ENCODE data around the gene REX1BD.

Gene REX1BD

DNA sequence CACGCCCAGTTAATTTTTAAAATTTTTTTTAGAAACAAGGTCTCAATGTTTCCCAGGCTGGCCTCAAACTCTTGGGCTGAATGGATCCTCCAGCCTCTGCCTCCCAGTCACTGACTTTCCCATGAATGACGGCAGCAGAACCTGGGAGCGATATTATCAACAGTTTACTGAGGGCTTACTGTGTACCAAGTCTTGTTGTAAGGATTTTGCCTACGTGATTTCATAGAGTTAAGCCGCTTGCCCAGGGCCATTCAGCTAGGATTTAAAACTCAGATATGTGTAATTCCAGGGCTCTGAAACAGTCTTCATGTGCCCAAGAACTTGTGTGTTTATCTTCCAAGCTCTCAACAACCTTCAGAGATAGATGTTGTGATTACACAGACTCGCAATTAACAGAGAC is 37.0 kb upstream of the REX1BD start:
- Histone ChIP-seq H3K9ac (ENCODE audit: insufficient read length) (no peak overlapping the region), H3K36me3 (ENCODE audit: insufficient read depth, low read length) (no peaks in the 10 kb centered on the region), H3K9me3 (ENCODE audit: low read depth, low read length) (no peaks in the 10 kb centered on the region), H3K27ac (peak overlapping the region; percentile 46; the same call in 1 of the 2 replicates), H3K4me3 (no peak overlapping the region)
- no peak for DNase-seq (ENCODE audit: low read depth, low spot score)
- no peak for TF ChIP-seq FOXP2 (optimal IDR thresholded peaks at IDR 0.05; ENCODE audit: control extremely low read depth, extremely low read length, insufficient read depth)
- TF ChIP-seq EZH2 (IDR thresholded peaks at IDR 0.05), result no peak
- no peak for TF ChIP-seq POLR2AphosphoS5 (IDR thresholded peaks at IDR 0.05; ENCODE audit: borderline replicate concordance, low read depth, low read length)

DNA sequence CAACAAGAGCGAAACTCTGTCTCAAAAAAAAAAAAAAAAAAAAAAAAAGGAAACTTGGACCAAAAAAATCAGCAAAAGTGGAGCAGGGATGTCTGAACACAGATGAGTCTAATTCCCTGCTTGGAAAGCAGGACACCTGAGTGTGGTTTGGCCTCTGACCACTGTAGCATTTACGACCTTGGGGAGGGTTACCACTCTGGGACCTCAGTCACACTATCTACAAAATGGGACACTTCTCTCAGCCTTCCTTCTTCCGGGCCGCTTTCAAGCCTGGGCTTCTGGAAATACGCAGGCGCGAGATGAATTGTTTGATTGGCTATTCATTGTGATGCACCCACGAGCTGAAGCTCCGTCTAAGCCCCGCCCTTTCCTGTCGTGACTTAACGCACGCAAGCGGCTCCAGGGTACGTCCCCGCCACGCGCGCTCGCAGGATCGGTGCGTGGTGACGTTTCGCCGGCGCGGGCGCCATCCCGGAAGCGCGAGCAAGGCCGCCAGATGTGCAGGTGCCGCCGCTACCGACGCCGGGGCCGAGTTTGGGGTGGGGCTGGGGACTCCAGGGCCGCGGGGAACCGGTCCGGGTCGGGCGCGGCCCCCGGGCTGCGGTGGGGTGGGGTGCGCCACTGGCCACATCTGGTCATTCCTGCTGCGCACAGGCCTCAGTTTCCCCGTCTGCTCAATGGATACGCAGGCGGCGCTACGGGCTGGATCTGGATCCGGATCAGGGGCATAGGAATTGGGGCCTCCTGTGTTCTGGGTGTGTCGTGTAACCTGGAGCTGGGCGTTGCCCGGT is 31.0 kb upstream of the REX1BD start, which contains the start of gene KXD1:
TSS of gene KXD1 (plus strand) at position 460 of the 791 bp plus-strand sequence. CDS start 4,187 bp downstream, outside the sequence.
- DNase-seq (ENCODE audit: low read depth, low spot score), result peak; percentile 97
- Histone ChIP-seq H3K27ac (peak within 1 kb of the TSS; percentile 72), H3K9me3 (ENCODE audit: low read depth, low read length) (no peaks in the 10 kb centered on the region), H3K4me3 (peak within 1 kb of the TSS; percentile 95), H3K9ac (ENCODE audit: insufficient read length) (peak within 1 kb of the TSS; percentile 98), H3K36me3 (ENCODE audit: insufficient read depth, low read length) (peaks cover 8% of the 10 kb centered on the region; the same call in 1 of the 2 replicates)
- TF ChIP-seq POLR2AphosphoS5 (IDR thresholded peaks at IDR 0.05; ENCODE audit: borderline replicate concordance, low read depth, low read length) (peak; percentile 88), FOXP2 (optimal IDR thresholded peaks at IDR 0.05; ENCODE audit: control extremely low read depth, extremely low read length, insufficient read depth) (no peak)

DNA sequence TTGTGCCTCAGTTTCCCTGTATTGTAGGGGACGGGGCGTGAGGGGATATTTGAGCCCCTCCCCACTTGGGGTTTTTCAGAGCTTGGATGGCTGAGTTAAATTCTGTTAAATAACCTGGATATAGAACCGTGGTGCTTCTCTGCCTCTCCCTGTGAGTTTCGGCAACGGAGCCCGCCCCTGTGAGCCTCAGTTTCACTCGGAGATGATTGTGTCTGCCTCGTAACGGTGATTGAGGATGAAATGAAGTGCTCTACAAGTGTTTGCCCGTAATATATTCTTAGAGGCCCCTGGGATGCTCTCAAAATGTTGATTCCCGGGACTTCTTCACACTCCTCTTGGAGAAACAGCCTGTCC is 30.4 kb upstream of the REX1BD start:
- peaks cover 14% of the 10 kb centered on the region; the same call in 1 of the 2 replicates for H3K36me3 ChIP-seq (ENCODE audit: insufficient read depth, low read length)
- peak overlapping the region; percentile 72 for H3K27ac ChIP-seq
- peak overlapping the region; percentile 98 for H3K9ac ChIP-seq (ENCODE audit: insufficient read length)
- TF ChIP-seq EZH2 (IDR thresholded peaks at IDR 0.05) (no peak), POLR2AphosphoS5 (IDR thresholded peaks at IDR 0.05; ENCODE audit: borderline replicate concordance, low read depth, low read length) (no peak), FOXP2 (optimal IDR thresholded peaks at IDR 0.05; ENCODE audit: control extremely low read depth, extremely low read length, insufficient read depth) (no peak)
- no peaks in the 10 kb centered on the region for H3K9me3 ChIP-seq (ENCODE audit: low read depth, low read length)
- peak overlapping the region; percentile 95 for H3K4me3 ChIP-seq
- no peak for DNase-seq (ENCODE audit: low read depth, low spot score)

DNA sequence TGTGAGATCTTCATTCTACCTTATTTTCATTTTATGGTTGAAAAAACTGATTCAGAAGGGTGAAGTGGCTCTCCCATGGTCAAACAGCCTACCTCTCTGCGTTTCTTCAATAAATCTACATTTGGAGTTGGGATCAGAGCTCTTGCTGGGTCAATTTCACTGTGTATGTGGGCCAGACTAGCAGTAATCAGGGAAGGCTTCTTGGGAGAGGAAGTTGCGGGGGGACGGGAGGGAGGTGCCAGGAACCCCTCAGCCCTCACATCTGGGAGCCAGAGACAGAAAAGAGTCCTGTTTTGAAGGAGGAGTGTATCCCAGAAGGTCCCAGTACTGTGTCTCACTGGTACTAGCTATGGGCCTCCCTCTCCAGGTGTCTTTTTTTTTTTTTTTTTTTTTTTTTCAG is 30.0 kb upstream of the REX1BD start:
- DNase-seq (ENCODE audit: low read depth, low spot score), result no peak
- no peak for TF ChIP-seq FOXP2 (optimal IDR thresholded peaks at IDR 0.05; ENCODE audit: control extremely low read depth, extremely low read length, insufficient read depth)
- no peak for TF ChIP-seq POLR2AphosphoS5 (IDR thresholded peaks at IDR 0.05; ENCODE audit: borderline replicate concordance, low read depth, low read length)
- no peak for TF ChIP-seq EZH2 (IDR thresholded peaks at IDR 0.05)
- Histone ChIP-seq H3K27ac (peak overlapping the region; percentile 72), H3K4me3 (peak overlapping the region; percentile 95), H3K36me3 (ENCODE audit: insufficient read depth, low read length) (peaks cover 16% of the 10 kb centered on the region; the same call in 1 of the 2 replicates), H3K9me3 (ENCODE audit: low read depth, low read length) (no peaks in the 10 kb centered on the region), H3K9ac (ENCODE audit: insufficient read length) (peak overlapping the region; percentile 98)

DNA sequence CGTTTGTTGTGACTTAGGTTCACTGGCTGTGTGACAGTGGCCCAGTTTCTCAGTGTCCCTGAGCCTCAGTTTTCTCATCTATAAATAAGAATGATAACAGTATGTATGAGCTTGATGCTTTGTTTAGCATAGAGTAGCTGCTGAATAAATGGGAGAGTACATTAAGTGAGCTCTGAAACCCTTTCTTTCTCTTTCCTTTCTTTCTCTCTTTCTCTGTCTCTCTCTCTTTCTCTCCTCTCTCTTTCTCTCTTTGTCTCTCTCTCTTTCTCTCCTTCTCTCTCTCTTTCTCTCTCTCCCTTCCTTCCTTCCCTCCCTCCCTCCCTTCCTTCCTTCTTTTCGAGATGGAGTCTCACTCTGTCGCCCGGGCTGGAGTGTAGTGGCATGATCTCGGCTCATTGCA is 28.9 kb upstream of the REX1BD start:
- H3K36me3 ChIP-seq (ENCODE audit: insufficient read depth, low read length), result peaks cover 25% of the 10 kb centered on the region; the same call in 1 of the 2 replicates
- H3K9me3 ChIP-seq (ENCODE audit: low read depth, low read length), result no peaks in the 10 kb centered on the region
- H3K4me3 ChIP-seq, result no peak overlapping the region
- peak overlapping the region; percentile 33 for H3K9ac ChIP-seq (ENCODE audit: insufficient read length)
- TF ChIP-seq EZH2 (IDR thresholded peaks at IDR 0.05) (no peak), FOXP2 (optimal IDR thresholded peaks at IDR 0.05; ENCODE audit: control extremely low read depth, extremely low read length, insufficient read depth) (no peak), POLR2AphosphoS5 (IDR thresholded peaks at IDR 0.05; ENCODE audit: borderline replicate concordance, low read depth, low read length) (no peak)
- no peak for DNase-seq (ENCODE audit: low read depth, low spot score)
- no peak overlapping the region for H3K27ac ChIP-seq

DNA sequence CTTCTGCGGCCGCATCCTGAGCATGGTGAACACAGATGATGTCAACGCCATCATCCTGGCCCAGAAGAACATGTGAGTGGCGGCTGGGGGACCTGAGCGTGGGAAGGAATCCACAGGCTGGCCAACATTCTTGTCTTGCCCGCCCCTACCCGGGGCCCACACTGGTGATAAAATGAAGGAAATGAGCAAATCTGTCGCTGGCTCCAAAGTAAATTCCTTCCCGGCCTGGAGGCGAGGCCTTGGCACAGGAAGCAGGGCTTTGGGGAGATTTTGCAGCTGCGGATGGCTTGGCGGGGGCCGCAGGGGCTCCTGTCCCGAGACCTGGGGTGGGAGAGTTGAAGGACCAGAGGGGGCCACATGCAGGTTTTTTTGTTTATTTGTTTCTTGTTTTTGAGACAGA is 26.5 kb upstream of the REX1BD start:
- Histone ChIP-seq H3K36me3 (ENCODE audit: insufficient read depth, low read length) (peaks cover 35% of the 10 kb centered on the region; the same call in 1 of the 2 replicates), H3K9me3 (ENCODE audit: low read depth, low read length) (no peaks in the 10 kb centered on the region), H3K27ac (no peak overlapping the region), H3K9ac (ENCODE audit: insufficient read length) (no peak overlapping the region), H3K4me3 (no peak overlapping the region)
- TF ChIP-seq EZH2 (IDR thresholded peaks at IDR 0.05) (no peak), POLR2AphosphoS5 (IDR thresholded peaks at IDR 0.05; ENCODE audit: borderline replicate concordance, low read depth, low read length) (no peak)
- DNase-seq (ENCODE audit: low read depth, low spot score), result no peak

DNA sequence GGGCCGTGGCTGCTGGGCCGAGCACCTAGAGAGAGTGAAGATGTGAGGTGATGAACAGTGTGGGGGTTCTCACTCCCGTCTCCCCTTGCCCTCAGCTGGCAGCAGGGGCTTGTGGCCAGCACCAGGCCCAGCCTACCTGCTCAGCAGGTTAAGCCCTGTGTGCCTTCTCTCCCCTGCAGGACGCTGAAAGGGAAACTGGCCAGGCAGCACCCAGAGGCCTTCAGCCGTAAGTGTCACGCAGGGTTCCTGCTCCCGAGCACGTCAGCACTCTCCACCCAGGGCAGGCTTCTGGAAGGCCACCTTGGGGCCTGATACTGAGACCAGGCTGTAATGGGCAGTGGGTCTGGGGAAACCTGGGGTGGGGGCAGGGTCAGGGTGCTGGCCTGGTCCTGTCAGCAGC is 21.6 kb upstream of the REX1BD start:
- Histone ChIP-seq H3K27ac (no peak overlapping the region), H3K9me3 (ENCODE audit: low read depth, low read length) (no peaks in the 10 kb centered on the region), H3K4me3 (no peak overlapping the region), H3K9ac (ENCODE audit: insufficient read length) (no peak overlapping the region), H3K36me3 (ENCODE audit: insufficient read depth, low read length) (peaks cover 52% of the 10 kb centered on the region; the same call in 1 of the 2 replicates)
- no peak for DNase-seq (ENCODE audit: low read depth, low spot score)
- TF ChIP-seq POLR2AphosphoS5 (IDR thresholded peaks at IDR 0.05; ENCODE audit: borderline replicate concordance, low read depth, low read length) (no peak), FOXP2 (optimal IDR thresholded peaks at IDR 0.05; ENCODE audit: control extremely low read depth, extremely low read length, insufficient read depth) (no peak), EZH2 (IDR thresholded peaks at IDR 0.05) (no peak)

DNA sequence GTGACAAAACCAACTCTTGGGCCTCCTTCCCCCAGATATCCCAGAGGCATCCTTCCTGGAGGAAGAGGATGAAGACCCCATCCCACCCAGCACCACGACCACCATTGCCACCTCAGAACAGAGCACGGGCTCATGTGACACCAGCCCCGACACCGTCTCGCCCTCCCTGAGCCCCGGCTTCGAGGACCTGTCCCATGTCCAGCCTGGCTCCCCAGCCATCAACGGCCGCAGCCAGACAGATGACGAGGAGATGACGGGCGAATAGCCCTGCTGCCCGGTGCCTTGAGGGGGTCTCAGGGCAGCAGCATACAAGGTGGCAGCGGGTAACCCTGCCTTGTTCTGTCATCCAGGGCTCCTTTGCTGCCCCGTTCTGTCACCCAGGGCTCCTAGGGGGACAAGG is 20.2 kb upstream of the REX1BD start:
- H3K9ac ChIP-seq (ENCODE audit: insufficient read length), result no peak overlapping the region
- H3K9me3 ChIP-seq (ENCODE audit: low read depth, low read length), result no peaks in the 10 kb centered on the region
- H3K27ac ChIP-seq, result no peak overlapping the region
- peaks cover 50% of the 10 kb centered on the region for H3K36me3 ChIP-seq (ENCODE audit: insufficient read depth, low read length)
- no peak for DNase-seq (ENCODE audit: low read depth, low spot score)
- no peak overlapping the region for H3K4me3 ChIP-seq
- no peak for TF ChIP-seq FOXP2 (optimal IDR thresholded peaks at IDR 0.05; ENCODE audit: control extremely low read depth, extremely low read length, insufficient read depth)
- no peak for TF ChIP-seq POLR2AphosphoS5 (IDR thresholded peaks at IDR 0.05; ENCODE audit: borderline replicate concordance, low read depth, low read length)
- TF ChIP-seq EZH2 (IDR thresholded peaks at IDR 0.05), result no peak

Data from SK-N-MC (cell line).